Sigmoid colon (tissue), 4 donors: ENCODE measurements around the gene RBM17.

Experiments
- CTCF ChIP-seq, 4 experiments: fragments of 450-650 bp in 3 of 4; fragments of 200-600 bp in 1 of 4; IDR thresholded peaks; one replicate each; pipeline ENCODE4 v1.5.1; 2016 to 2019; ENCODE audit warnings: antibody characterized with exemption in 4 of 4, mild to moderate bottlenecking in 3 of 4, moderate library complexity in 2 of 4
- EP300 ChIP-seq, 4 donors: sonication (generic); formaldehyde crosslinking; IDR thresholded peaks; one replicate each; pipeline ENCODE4 v1.6.1; 2017; ENCODE audit warnings: antibody characterized with exemption in 4 of 4
- POLR2A ChIP-seq, 2 donors: fragments of 450-650 bp; IDR thresholded peaks; one replicate each; pipeline ENCODE4 v1.6.1; 2016; ENCODE audit warnings: antibody characterized with exemption in 2 of 2, mild to moderate bottlenecking in 2 of 2, moderate library complexity in 2 of 2
- POLR2AphosphoS5 ChIP-seq, 4 donors: sonication (generic); formaldehyde crosslinking; IDR thresholded peaks; one replicate each; pipeline ENCODE4 v1.6.1; 2017; ENCODE audit warnings: antibody characterized with exemption in 4 of 4

GRCh38 chr10:6077071-6077675 lies 11.7 kb upstream of the RBM17 start:
- no peak for TF ChIP-seq POLR2AphosphoS5 (IDR thresholded peaks at IDR 0.05)
- no peak for TF ChIP-seq POLR2A (IDR thresholded peaks at IDR 0.05)
- no peak for TF ChIP-seq CTCF (IDR thresholded peaks at IDR 0.05)
- no peak for TF ChIP-seq EP300 (IDR thresholded peaks at IDR 0.05)
